ENCODE measurements around the gene DHDH. TPM values are rescaled to one million over a fixed set of nuclear protein-coding genes. Genes with fewer than 3 reads are reported as not detected.
"Not testable (repeated sequence)": the region's sequence is repeated elsewhere in the genome, so short reads cannot be mapped to it uniquely, and the experiment has no call there.

The DHDH gene
- total and polyA plus RNA-seq, 2 donors: 0.28 to 1.0 TPM

- WGBS: 9% methylated on average over 34 of the region's 34 CpGs
- H3K9me3 ChIP-seq (ENCODE audit: control insufficient read depth in 2 of 2, insufficient read depth in 1 of 2, low read length in 1 of 2): no peaks in the 10 kb centered on the region
- peak; percentile 92 to 99 (median 96) for DNase-seq (ENCODE audit: low read depth in 6 of 9, low spot score in 9 of 9)
- H3K27me3 ChIP-seq (ENCODE audit: control insufficient read depth in 2 of 2, insufficient read depth in 1 of 2, low read length in 1 of 2): peaks cover 13 to 28% of the 10 kb centered on the region in 2 donors
- peaks cover 6 to 29% of the 10 kb centered on the region in 2 donors for H3K4me1 ChIP-seq (ENCODE audit: control insufficient read depth in 2 of 2, insufficient read depth in 2 of 2, low read length in 2 of 2)
- H3K4me3 ChIP-seq (ENCODE audit: low read length in 2 of 2): peak within 1 kb of the TSS; percentile 61 to 98
- peaks cover 3 to 9% of the 10 kb centered on the region in 2 donors for H3K36me3 ChIP-seq (ENCODE audit: control insufficient read depth in 2 of 2, insufficient read depth in 2 of 2, low read length in 1 of 2)
- H3K27ac ChIP-seq (ENCODE audit: low read depth in 1 of 2, low read length in 1 of 2): peak within 1 kb of the TSS; percentile 88 to 91
Measured at GRCh38 chr19:48899781-48900476, 33.6 kb upstream of the DHDH start, which contains the start of gene NUCB1. TSS of gene NUCB1 (plus strand) at chr19:48900312. CDS start at chr19:48900797, 485 bp downstream.

- Histone ChIP-seq H3K27ac (ENCODE audit: low read depth in 1 of 2, low read length in 1 of 2) (peak overlapping the region; percentile 88 to 91), H3K27me3 (ENCODE audit: control insufficient read depth in 2 of 2, insufficient read depth in 1 of 2, low read length in 1 of 2) (peaks cover 12 to 20% of the 10 kb centered on the region in 2 donors), H3K4me1 (ENCODE audit: control insufficient read depth in 2 of 2, insufficient read depth in 2 of 2, low read length in 2 of 2) (peaks cover 6 to 25% of the 10 kb centered on the region in 2 donors), H3K4me3 (ENCODE audit: low read length in 2 of 2) (peak overlapping the region; percentile 61 to 98), H3K36me3 (ENCODE audit: control insufficient read depth in 2 of 2, insufficient read depth in 2 of 2, low read length in 1 of 2) (peaks cover 10 to 13% of the 10 kb centered on the region in 2 donors), H3K9me3 (ENCODE audit: control insufficient read depth in 2 of 2, insufficient read depth in 1 of 2, low read length in 1 of 2) (peaks cover 0 to 4% of the 10 kb centered on the region in 2 donors)
- peak in 7 of 9 donors; percentile 25 to 62 (median 32) for DNase-seq (ENCODE audit: low read depth in 6 of 9, low spot score in 9 of 9)
- WGBS: 15% methylated on average over 24 of the region's 24 CpGs
Measured at GRCh38 chr19:48900477-48901406, 32.8 kb upstream of the DHDH start.

- H3K27ac ChIP-seq (ENCODE audit: low read depth in 1 of 2, low read length in 1 of 2); H3K27me3 ChIP-seq (ENCODE audit: control insufficient read depth in 2 of 2, insufficient read depth in 1 of 2, low read length in 1 of 2); H3K4me3 ChIP-seq (ENCODE audit: low read length in 2 of 2); DNase-seq (ENCODE audit: low read depth in 6 of 9, low spot score in 9 of 9); H3K9me3 ChIP-seq (ENCODE audit: control insufficient read depth in 2 of 2, insufficient read depth in 1 of 2, low read length in 1 of 2): not testable (repeated sequence)
- 97% methylated on average over 7 of the region's 7 CpGs for WGBS
- peaks cover 6 to 18% of the 10 kb centered on the region in 2 donors for H3K4me1 ChIP-seq (ENCODE audit: control insufficient read depth in 2 of 2, insufficient read depth in 2 of 2, low read length in 2 of 2)
- peaks cover 20 to 27% of the 10 kb centered on the region in 2 donors for H3K36me3 ChIP-seq (ENCODE audit: control insufficient read depth in 2 of 2, insufficient read depth in 2 of 2, low read length in 1 of 2)
Measured at GRCh38 chr19:48902291-48902690, 31.2 kb upstream of the DHDH start.

- H3K36me3 ChIP-seq (ENCODE audit: control insufficient read depth in 2 of 2, insufficient read depth in 2 of 2, low read length in 1 of 2): peaks cover 31 to 39% of the 10 kb centered on the region in 2 donors
- peaks cover 6 to 18% of the 10 kb centered on the region in 2 donors for H3K4me1 ChIP-seq (ENCODE audit: control insufficient read depth in 2 of 2, insufficient read depth in 2 of 2, low read length in 2 of 2)
- not testable (repeated sequence) for H3K9me3 ChIP-seq (ENCODE audit: control insufficient read depth in 2 of 2, insufficient read depth in 1 of 2, low read length in 1 of 2); H3K27ac ChIP-seq (ENCODE audit: low read depth in 1 of 2, low read length in 1 of 2); DNase-seq (ENCODE audit: low read depth in 6 of 9, low spot score in 9 of 9); H3K4me3 ChIP-seq (ENCODE audit: low read length in 2 of 2); H3K27me3 ChIP-seq (ENCODE audit: control insufficient read depth in 2 of 2, insufficient read depth in 1 of 2, low read length in 1 of 2)
Measured at GRCh38 chr19:48903788-48904187, 29.7 kb upstream of the DHDH start.

- H3K27ac ChIP-seq (ENCODE audit: low read depth in 1 of 2, low read length in 1 of 2): no peak overlapping the region
- WGBS: 98% methylated on average over 14 of the region's 14 CpGs
- H3K4me3 ChIP-seq (ENCODE audit: low read length in 2 of 2): no peak overlapping the region
Measured at GRCh38 chr19:48905664-48906063, 27.8 kb upstream of the DHDH start.

GRCh38 chr19:48906324-48906723 is 27.2 kb upstream of the DHDH start:
- Histone ChIP-seq H3K36me3 (ENCODE audit: control insufficient read depth in 2 of 2, insufficient read depth in 2 of 2, low read length in 1 of 2) (peaks cover 49 to 60% of the 10 kb centered on the region in 2 donors), H3K4me1 (ENCODE audit: control insufficient read depth in 2 of 2, insufficient read depth in 2 of 2, low read length in 2 of 2) (peaks cover 0 to 2% of the 10 kb centered on the region in 2 donors), H3K4me3 (ENCODE audit: low read length in 2 of 2) (no peak overlapping the region), H3K27me3 (ENCODE audit: control insufficient read depth in 2 of 2, insufficient read depth in 1 of 2, low read length in 1 of 2) (no peaks in the 10 kb centered on the region), H3K27ac (ENCODE audit: low read depth in 1 of 2, low read length in 1 of 2) (no peak overlapping the region), H3K9me3 (ENCODE audit: control insufficient read depth in 2 of 2, insufficient read depth in 1 of 2, low read length in 1 of 2) (peaks cover 0 to 6% of the 10 kb centered on the region in 2 donors)
- 96% methylated on average over 10 of the region's 10 CpGs for WGBS
- DNase-seq (ENCODE audit: low read depth in 6 of 9, low spot score in 9 of 9): no peak

More at GRCh38 chr19:48905664-48906063, 27.8 kb upstream of the DHDH start:
- peaks cover 4 to 8% of the 10 kb centered on the region in 2 donors for H3K4me1 ChIP-seq (ENCODE audit: control insufficient read depth in 2 of 2, insufficient read depth in 2 of 2, low read length in 2 of 2)
- H3K36me3 ChIP-seq (ENCODE audit: control insufficient read depth in 2 of 2, insufficient read depth in 2 of 2, low read length in 1 of 2): peaks cover 43 to 53% of the 10 kb centered on the region in 2 donors
- no peaks in the 10 kb centered on the region for H3K27me3 ChIP-seq (ENCODE audit: control insufficient read depth in 2 of 2, insufficient read depth in 1 of 2, low read length in 1 of 2)
- no peak for DNase-seq (ENCODE audit: low read depth in 6 of 9, low spot score in 9 of 9)
- H3K9me3 ChIP-seq (ENCODE audit: control insufficient read depth in 2 of 2, insufficient read depth in 1 of 2, low read length in 1 of 2): peaks cover 0 to 6% of the 10 kb centered on the region in 2 donors

GRCh38 chr19:48907671-48908070 is 25.8 kb upstream of the DHDH start:
- H3K9me3 ChIP-seq (ENCODE audit: control insufficient read depth in 2 of 2, insufficient read depth in 1 of 2, low read length in 1 of 2): peaks cover 0 to 6% of the 10 kb centered on the region in 2 donors
- WGBS: 96% methylated on average over 14 of the region's 14 CpGs
- H3K27ac ChIP-seq (ENCODE audit: low read depth in 1 of 2, low read length in 1 of 2): no peak overlapping the region
- no peak for DNase-seq (ENCODE audit: low read depth in 6 of 9, low spot score in 9 of 9)
- H3K36me3 ChIP-seq (ENCODE audit: control insufficient read depth in 2 of 2, insufficient read depth in 2 of 2, low read length in 1 of 2): peaks cover 61 to 66% of the 10 kb centered on the region in 2 donors
- H3K4me1 ChIP-seq (ENCODE audit: control insufficient read depth in 2 of 2, insufficient read depth in 2 of 2, low read length in 2 of 2): no peaks in the 10 kb centered on the region
- H3K27me3 ChIP-seq (ENCODE audit: control insufficient read depth in 2 of 2, insufficient read depth in 1 of 2, low read length in 1 of 2): no peaks in the 10 kb centered on the region
- no peak overlapping the region for H3K4me3 ChIP-seq (ENCODE audit: low read length in 2 of 2)

GRCh38 chr19:48909424-48910077 is 23.9 kb upstream of the DHDH start:
- not testable (repeated sequence) for H3K9me3 ChIP-seq (ENCODE audit: control insufficient read depth in 2 of 2, insufficient read depth in 1 of 2, low read length in 1 of 2); DNase-seq (ENCODE audit: low read depth in 6 of 9, low spot score in 9 of 9); H3K4me3 ChIP-seq (ENCODE audit: low read length in 2 of 2); H3K4me1 ChIP-seq (ENCODE audit: control insufficient read depth in 2 of 2, insufficient read depth in 2 of 2, low read length in 2 of 2); H3K27me3 ChIP-seq (ENCODE audit: control insufficient read depth in 2 of 2, insufficient read depth in 1 of 2, low read length in 1 of 2); H3K27ac ChIP-seq (ENCODE audit: low read depth in 1 of 2, low read length in 1 of 2)
- 95% methylated on average over 11 of the region's 11 CpGs for WGBS
- peaks cover 71 to 78% of the 10 kb centered on the region in 2 donors for H3K36me3 ChIP-seq (ENCODE audit: control insufficient read depth in 2 of 2, insufficient read depth in 2 of 2, low read length in 1 of 2)
